GM19395 (cell line): ENCODE measurements around the gene SF3B4.
"Not testable (repeated sequence)": the region's sequence is repeated elsewhere in the genome, so short reads cannot be mapped to it uniquely, and the experiment has no call there.

Experiments used
- ATAC-seq: cut with Tn5 transposase; IDR thresholded peaks from one replicate; pipeline ENCODE4 v1.9.1; 2021; ENCODE audit warnings: mild to moderate bottlenecking, moderate library complexity; ENCODE audit not compliant: unreplicated experiment

SF3B4 gene

GRCh38 chr1:149888247-149888998 is 39.2 kb downstream of the SF3B4 start:
- peak; percentile 29 for ATAC-seq

- ATAC-seq: peak; percentile 55
These were observed 40.0 kb downstream of the SF3B4 start for GRCh38 chr1:149887456-149888246.

- not testable (repeated sequence) for ATAC-seq
These were observed 40.5 kb downstream of the SF3B4 start for GRCh38 chr1:149887196-149887455.

- ATAC-seq: peak; percentile 68
These were observed 41.0 kb downstream of the SF3B4 start for GRCh38 chr1:149886396-149887195.

- ATAC-seq: not testable (repeated sequence)
These were observed 41.5 kb downstream of the SF3B4 start for GRCh38 chr1:149886121-149886395.

GRCh38 chr1:149885339-149886120 is 42.1 kb downstream of the SF3B4 start:
- no peak for ATAC-seq

GRCh38 chr1:149884433-149885338 is 42.9 kb downstream of the SF3B4 start:
- ATAC-seq: no peak

- no peak for ATAC-seq
These were observed 43.9 kb downstream of the SF3B4 start for GRCh38 chr1:149883598-149884247.

- no peak for ATAC-seq
These were observed 45.7 kb downstream of the SF3B4 start for GRCh38 chr1:149881876-149882275.

- ATAC-seq: no peak
These were observed 48.0 kb downstream of the SF3B4 start for GRCh38 chr1:149879556-149879955.

GRCh38 chr1:149877211-149877946 is 50.2 kb downstream of the SF3B4 start:
- no peak for ATAC-seq
